T-helper 2 cell treated with Interferon-gamma antibody and Interleukin-4, amounts not matched to agents 5 μg/mL and 100 μg/mL, for 36 hours (primary cell): Measurements from ENCODE around the gene TMEM81.

Source experiments
- DNase-seq: peaks from one replicate; pipeline ENCODE4 v3.0.0; 2021; ENCODE audit warnings: low spot score
- H3K27ac Mint-ChIP-seq: one replicate; pipeline ENCODE4 v1.8.0; 2021; ENCODE audit warnings: mild to moderate bottlenecking, mixed read lengths
- H3K27me3 Mint-ChIP-seq: one replicate; pipeline ENCODE4 v1.8.0; 2021; ENCODE audit warnings: low read depth, mixed read lengths
- H3K36me3 Mint-ChIP-seq: one replicate; pipeline ENCODE4 v1.8.0; 2021; ENCODE audit warnings: low read depth, mixed read lengths
- H3K4me1 Mint-ChIP-seq: one replicate; pipeline ENCODE4 v1.8.0; 2021; ENCODE audit warnings: low read depth, mixed read lengths
- H3K4me3 Mint-ChIP-seq: one replicate; pipeline ENCODE4 v1.8.0; 2022; ENCODE audit warnings: mild to moderate bottlenecking, moderate library complexity, mixed read lengths
- H3K9me3 Mint-ChIP-seq: one replicate; pipeline ENCODE4 v1.8.0; 2021; ENCODE audit warnings: mixed read lengths

The TMEM81 gene

GRCh38 chr1:205072286-205072685 lies 12.0 kb downstream of the TMEM81 start:
- Mint-ChIP-seq H3K27me3 (no peaks in the 10 kb centered on the region), H3K4me3 (no peak overlapping the region), H3K27ac (no peak overlapping the region), H3K9me3 (no peaks in the 10 kb centered on the region), H3K4me1 (no peaks in the 10 kb centered on the region), H3K36me3 (no peaks in the 10 kb centered on the region)
- DNase-seq, result no peak

- Mint-ChIP-seq H3K9me3 (no peaks in the 10 kb centered on the region), H3K4me3 (no peak overlapping the region), H3K4me1 (no peaks in the 10 kb centered on the region), H3K27me3 (no peaks in the 10 kb centered on the region), H3K27ac (no peak overlapping the region), H3K36me3 (no peaks in the 10 kb centered on the region)
- DNase-seq, result no peak
These were observed 12.5 kb downstream of the TMEM81 start for GRCh38 chr1:205071801-205072200.

GRCh38 chr1:205071028-205071409 lies 13.2 kb downstream of the TMEM81 start:
- Mint-ChIP-seq H3K4me1 (no peaks in the 10 kb centered on the region), H3K9me3 (no peaks in the 10 kb centered on the region), H3K27ac (no peak overlapping the region), H3K4me3 (no peak overlapping the region), H3K27me3 (no peaks in the 10 kb centered on the region), H3K36me3 (no peaks in the 10 kb centered on the region)
- DNase-seq, result no peak

DNA sequence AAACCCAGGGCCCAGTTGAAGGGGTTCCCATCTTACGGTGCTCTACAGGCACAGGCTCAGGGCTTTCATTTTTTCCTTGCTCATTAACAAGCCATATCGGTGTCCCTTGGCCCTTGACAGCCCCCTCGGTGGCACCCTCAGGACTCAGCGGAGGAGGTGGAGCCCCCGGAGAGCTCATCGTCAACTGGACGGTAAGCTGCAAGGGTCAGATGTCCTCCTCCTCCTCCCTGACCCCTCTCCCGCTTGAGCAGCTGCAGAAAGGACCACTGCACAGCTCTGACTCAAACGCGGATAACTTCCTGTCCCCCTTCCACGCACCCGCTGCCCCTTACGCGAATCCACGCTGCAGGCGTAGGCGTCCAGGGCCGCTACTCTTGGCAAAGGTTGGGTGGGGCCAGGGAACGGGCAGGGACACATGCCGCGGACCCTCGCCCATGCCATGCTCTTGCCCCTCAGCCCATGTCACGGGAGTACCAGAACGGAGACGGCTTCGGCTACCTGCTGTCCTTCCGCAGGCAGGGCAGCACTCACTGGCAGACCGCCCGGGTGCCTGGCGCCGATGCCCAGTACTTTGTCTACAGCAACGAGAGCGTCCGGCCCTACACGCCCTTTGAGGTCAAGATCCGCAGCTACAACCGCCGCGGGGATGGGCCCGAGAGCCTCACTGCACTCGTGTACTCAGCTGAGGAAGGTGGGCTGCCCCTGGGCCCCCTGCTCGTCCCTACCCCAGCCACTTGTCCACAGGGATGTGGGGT lies 14.7 kb downstream of the TMEM81 start:
- H3K9me3 Mint-ChIP-seq, result no peaks in the 10 kb centered on the region
- H3K36me3 Mint-ChIP-seq, result no peaks in the 10 kb centered on the region
- no peaks in the 10 kb centered on the region for H3K27me3 Mint-ChIP-seq
- H3K4me1 Mint-ChIP-seq, result no peaks in the 10 kb centered on the region
- no peak overlapping the region for H3K4me3 Mint-ChIP-seq
- H3K27ac Mint-ChIP-seq, result no peak overlapping the region
- DNase-seq, result no peak

GRCh38 chr1:205068457-205069040 lies 15.7 kb downstream of the TMEM81 start:
- Mint-ChIP-seq H3K4me1 (no peaks in the 10 kb centered on the region), H3K4me3 (no peak overlapping the region), H3K9me3 (no peaks in the 10 kb centered on the region), H3K27me3 (no peaks in the 10 kb centered on the region), H3K36me3 (no peaks in the 10 kb centered on the region), H3K27ac (no peak overlapping the region)
- no peak for DNase-seq

DNA sequence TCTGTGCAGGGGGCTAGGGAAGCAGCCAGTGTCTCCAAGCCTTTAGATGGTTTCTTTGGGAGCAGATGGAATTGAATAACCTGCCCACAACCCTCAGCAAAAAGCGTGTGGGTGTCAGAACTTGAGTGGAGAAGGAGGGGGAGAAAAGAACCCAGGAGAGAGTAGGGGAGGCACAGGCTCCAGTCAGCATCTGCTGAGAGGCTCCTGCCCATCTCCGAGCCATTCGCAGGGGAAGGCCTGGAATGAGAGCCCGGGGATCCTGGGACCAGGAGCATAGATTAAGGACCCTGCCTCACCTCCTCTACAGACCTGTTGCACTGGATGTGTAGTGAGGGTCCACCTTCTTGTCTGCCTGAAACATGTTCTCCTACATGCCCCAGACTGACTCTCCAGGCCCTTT lies 16.3 kb downstream of the TMEM81 start:
- Mint-ChIP-seq H3K36me3 (no peaks in the 10 kb centered on the region), H3K4me1 (no peaks in the 10 kb centered on the region), H3K27ac (no peak overlapping the region), H3K27me3 (no peaks in the 10 kb centered on the region), H3K4me3 (no peak overlapping the region), H3K9me3 (no peaks in the 10 kb centered on the region)
- DNase-seq, result no peak

- Mint-ChIP-seq H3K4me1 (no peaks in the 10 kb centered on the region), H3K27me3 (no peaks in the 10 kb centered on the region), H3K4me3 (no peak overlapping the region), H3K36me3 (no peaks in the 10 kb centered on the region), H3K9me3 (no peaks in the 10 kb centered on the region), H3K27ac (no peak overlapping the region)
- DNase-seq, result no peak
These were observed 17.2 kb downstream of the TMEM81 start for GRCh38 chr1:205067031-205067430.

- DNase-seq, result no peak
- no peak overlapping the region for H3K27ac Mint-ChIP-seq
- H3K4me3 Mint-ChIP-seq, result no peak overlapping the region
- H3K9me3 Mint-ChIP-seq, result no peaks in the 10 kb centered on the region
- no peaks in the 10 kb centered on the region for H3K36me3 Mint-ChIP-seq
- no peaks in the 10 kb centered on the region for H3K4me1 Mint-ChIP-seq
- H3K27me3 Mint-ChIP-seq, result no peaks in the 10 kb centered on the region
These were observed 18.0 kb downstream of the TMEM81 start for GRCh38 chr1:205066141-205066818.

DNA sequence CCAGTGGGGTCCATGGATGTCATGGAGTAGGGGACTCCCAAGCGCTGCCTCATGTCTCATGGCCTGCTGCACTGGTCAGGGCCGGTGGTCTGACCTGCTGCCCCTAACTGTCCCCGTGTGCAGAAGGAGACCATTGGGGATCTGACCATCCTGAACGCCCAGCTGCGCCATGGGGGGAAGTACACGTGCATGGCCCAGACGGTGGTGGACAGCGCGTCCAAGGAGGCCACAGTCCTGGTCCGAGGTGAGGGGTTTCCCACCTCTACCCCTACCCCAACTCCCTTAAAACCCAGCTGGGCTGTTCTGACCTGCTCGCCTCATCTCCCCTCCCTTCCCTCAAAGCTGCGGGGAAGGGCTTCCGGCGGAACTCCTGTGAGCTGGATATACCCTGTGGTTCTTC lies 18.6 kb downstream of the TMEM81 start:
- Mint-ChIP-seq H3K9me3 (no peaks in the 10 kb centered on the region), H3K27ac (no peak overlapping the region), H3K4me3 (no peak overlapping the region), H3K27me3 (no peaks in the 10 kb centered on the region), H3K4me1 (no peaks in the 10 kb centered on the region), H3K36me3 (no peaks in the 10 kb centered on the region)
- no peak for DNase-seq

GRCh38 chr1:205064741-205065316 lies 19.4 kb downstream of the TMEM81 start:
- DNase-seq, result no peak
- Mint-ChIP-seq H3K27ac (no peak overlapping the region), H3K36me3 (no peaks in the 10 kb centered on the region), H3K4me3 (no peak overlapping the region), H3K27me3 (no peaks in the 10 kb centered on the region), H3K4me1 (no peaks in the 10 kb centered on the region), H3K9me3 (no peaks in the 10 kb centered on the region)

DNA sequence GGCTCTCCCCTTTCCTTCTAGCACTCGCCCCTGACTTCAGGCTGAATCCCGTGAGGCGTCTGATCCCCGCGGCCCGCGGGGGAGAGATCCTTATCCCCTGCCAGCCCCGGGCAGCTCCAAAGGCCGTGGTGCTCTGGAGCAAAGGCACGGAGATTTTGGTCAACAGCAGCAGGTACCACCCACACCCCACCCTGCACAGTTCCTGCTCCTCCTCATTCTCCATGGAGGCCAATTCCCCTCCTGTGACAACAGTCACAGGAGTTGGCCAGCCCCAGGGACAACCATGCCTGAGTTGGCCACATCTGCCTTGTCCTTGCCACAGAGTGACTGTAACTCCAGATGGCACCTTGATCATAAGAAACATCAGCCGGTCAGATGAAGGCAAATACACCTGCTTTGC lies 20.0 kb downstream of the TMEM81 start:
- DNase-seq, result no peak
- no peak overlapping the region for H3K4me3 Mint-ChIP-seq
- H3K27me3 Mint-ChIP-seq, result no peaks in the 10 kb centered on the region
- H3K36me3 Mint-ChIP-seq, result no peaks in the 10 kb centered on the region
- H3K4me1 Mint-ChIP-seq, result no peaks in the 10 kb centered on the region
- no peaks in the 10 kb centered on the region for H3K9me3 Mint-ChIP-seq
- H3K27ac Mint-ChIP-seq, result no peak overlapping the region

DNA sequence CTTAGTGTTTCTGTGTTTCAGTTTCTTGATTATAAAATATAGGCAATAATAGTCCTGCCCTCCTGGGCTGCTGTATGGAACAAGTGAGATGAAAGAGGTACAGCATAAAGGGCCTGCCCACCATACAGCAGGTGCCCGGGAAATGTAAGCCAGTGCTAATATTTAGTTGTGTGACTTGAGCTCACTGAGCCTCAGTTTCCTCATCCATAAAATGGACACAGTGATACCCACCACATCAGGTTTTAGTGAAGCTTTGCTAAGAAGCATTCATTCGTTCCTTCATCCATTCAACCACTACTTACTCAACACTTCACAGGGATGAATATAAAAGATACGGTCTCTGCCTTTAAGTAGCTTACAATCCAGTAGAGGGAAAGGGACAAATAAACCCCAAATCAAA lies 21.4 kb downstream of the TMEM81 start:
- no peak overlapping the region for H3K27ac Mint-ChIP-seq
- H3K4me1 Mint-ChIP-seq, result no peaks in the 10 kb centered on the region
- H3K27me3 Mint-ChIP-seq, result no peaks in the 10 kb centered on the region
- H3K36me3 Mint-ChIP-seq, result no peaks in the 10 kb centered on the region
- no peaks in the 10 kb centered on the region for H3K9me3 Mint-ChIP-seq
- H3K4me3 Mint-ChIP-seq, result no peak overlapping the region
- no peak for DNase-seq

DNA sequence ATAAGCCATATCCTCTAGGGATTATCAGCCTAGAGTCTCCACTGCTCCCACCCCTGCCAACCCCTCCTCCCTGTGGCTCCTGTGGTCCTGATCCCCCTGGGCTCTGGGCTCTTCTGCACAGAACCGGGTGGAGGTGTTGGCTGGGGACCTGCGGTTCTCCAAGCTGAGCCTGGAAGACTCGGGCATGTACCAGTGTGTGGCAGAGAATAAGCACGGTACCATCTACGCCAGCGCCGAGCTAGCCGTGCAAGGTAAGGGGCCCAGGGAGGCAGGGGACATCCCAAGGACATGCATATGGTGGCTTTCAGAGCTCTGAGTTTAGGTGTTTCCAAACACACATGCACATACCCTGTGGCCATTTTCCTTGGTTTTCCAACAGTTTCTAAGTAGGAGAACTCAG lies 21.9 kb downstream of the TMEM81 start:
- no peak for DNase-seq
- H3K4me3 Mint-ChIP-seq, result no peak overlapping the region
- no peaks in the 10 kb centered on the region for H3K4me1 Mint-ChIP-seq
- no peaks in the 10 kb centered on the region for H3K27me3 Mint-ChIP-seq
- H3K9me3 Mint-ChIP-seq, result no peaks in the 10 kb centered on the region
- no peaks in the 10 kb centered on the region for H3K36me3 Mint-ChIP-seq
- no peak overlapping the region for H3K27ac Mint-ChIP-seq

- no peak overlapping the region for H3K27ac Mint-ChIP-seq
- no peaks in the 10 kb centered on the region for H3K36me3 Mint-ChIP-seq
- no peaks in the 10 kb centered on the region for H3K27me3 Mint-ChIP-seq
- peak; percentile 52 for DNase-seq
- H3K4me1 Mint-ChIP-seq, result no peaks in the 10 kb centered on the region
- no peaks in the 10 kb centered on the region for H3K9me3 Mint-ChIP-seq
- H3K4me3 Mint-ChIP-seq, result no peak overlapping the region
These were observed 22.6 kb downstream of the TMEM81 start for GRCh38 chr1:205061665-205062069.
